Measurements from ENCODE around the gene ALDH1A2.

ALDH1A2 gene

DNA sequence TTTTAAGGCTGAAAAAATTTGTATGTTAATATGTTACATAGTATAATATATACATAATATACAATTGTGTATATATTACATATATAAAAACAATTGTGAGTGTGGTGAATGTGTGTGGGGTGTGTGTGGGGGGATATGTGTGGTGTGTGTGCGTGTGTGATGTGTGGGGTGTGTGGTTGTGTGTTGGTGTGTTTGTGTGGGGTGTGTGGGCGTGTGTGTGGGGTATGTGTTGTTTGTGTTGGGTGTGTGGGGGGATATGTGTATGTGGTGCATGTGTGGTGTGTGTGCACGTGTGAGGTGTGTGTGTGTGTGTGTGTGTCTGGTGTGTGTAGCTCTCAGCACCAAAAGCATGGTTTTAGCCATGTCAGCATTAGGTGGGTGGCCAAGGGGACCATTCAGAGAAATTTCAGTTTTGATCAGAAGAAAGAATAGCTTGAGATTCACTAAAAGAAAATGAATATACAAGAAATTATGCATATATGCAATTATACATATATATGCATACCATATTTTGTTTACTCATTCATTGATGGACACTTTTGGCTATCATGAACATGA is 118.9 kb downstream of the ALDH1A2 start:
- Histone ChIP-seq H3K79me2 (ENCODE audit: control insufficient read depth, insufficient read depth, low read length, poor library complexity) (no peaks in the 10 kb centered on the region), H3K4me3 (ENCODE audit: low read depth, low read length) (no peak overlapping the region), H4K12ac (ENCODE audit: low read depth, low read length) (no peak overlapping the region), H4K8ac (ENCODE audit: low read depth, low read length) (no peak overlapping the region), H4K91ac (ENCODE audit: low read depth, low read length) (no peak overlapping the region), H3K27ac (ENCODE audit: low read depth, low read length) (no peak overlapping the region), H3K36me3 (ENCODE audit: control insufficient read depth in 1 of 2, insufficient read depth in 2 of 2, low read length in 2 of 2) (no peaks in the 10 kb centered on the region), H3K4me2 (ENCODE audit: low read length) (no peak overlapping the region), H3K4ac (ENCODE audit: low read depth, low read length) (no peak overlapping the region), H3K9me3 (ENCODE audit: insufficient read depth, low read depth, low read length) (peaks cover 3% of the 10 kb centered on the region), H2BK120ac (ENCODE audit: insufficient read depth, low read length, poor library complexity) (no peak overlapping the region), H2AK5ac (ENCODE audit: low read length) (no peak overlapping the region), H3K27me3 (ENCODE audit: insufficient read depth, low read length) (no peaks in the 10 kb centered on the region), H3K4me1 (ENCODE audit: control insufficient read depth in 1 of 2, insufficient read depth in 2 of 2, low read length in 2 of 2) (no peaks in the 10 kb centered on the region), H3K14ac (ENCODE audit: low read length) (no peak overlapping the region), H3K18ac (ENCODE audit: low read length) (no peak overlapping the region), H2BK12ac (ENCODE audit: low read length) (no peak overlapping the region), H2BK5ac (ENCODE audit: low read depth, low read length, poor library complexity) (no peak overlapping the region), H3K9ac (ENCODE audit: low read length) (no peak overlapping the region), H3K79me1 (ENCODE audit: low read length) (no peaks in the 10 kb centered on the region), H3K23ac (ENCODE audit: low read length) (peak overlapping the region; percentile 70), H2AFZ (ENCODE audit: insufficient read depth, low read length, poor library complexity) (no peak overlapping the region)
- 100% methylated on average over 2 of the region's 3 CpGs for WGBS (ENCODE audit: extremely low coverage, insufficient coverage, insufficient read length)
- no peak for DNase-seq

DNA sequence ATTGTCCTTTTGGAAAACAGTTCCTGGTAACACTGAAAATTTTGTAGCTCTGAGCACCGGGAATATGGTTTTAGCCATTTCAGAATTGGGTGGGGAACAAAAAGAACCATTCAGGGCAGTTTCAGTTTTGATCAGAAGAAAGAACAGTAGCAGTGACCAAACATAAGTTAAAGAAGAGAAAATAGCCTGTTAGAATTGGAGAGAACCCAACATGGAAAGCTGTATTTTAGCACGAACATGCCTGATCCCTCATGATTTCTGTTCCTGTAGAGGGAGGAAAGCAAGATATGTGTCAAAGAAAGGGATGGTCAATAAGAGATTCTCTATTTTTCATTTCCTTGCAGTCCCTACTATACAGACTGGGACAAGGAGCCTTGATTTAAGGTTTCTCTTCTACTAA is 119.9 kb downstream of the ALDH1A2 start:
- no peak overlapping the region for H2BK120ac ChIP-seq (ENCODE audit: insufficient read depth, low read length, poor library complexity)
- no peak for DNase-seq
- no peak overlapping the region for H2BK12ac ChIP-seq (ENCODE audit: low read length)
- no peak overlapping the region for H2AK5ac ChIP-seq (ENCODE audit: low read length)
- H4K91ac ChIP-seq (ENCODE audit: low read depth, low read length): no peak overlapping the region
- H3K9me3 ChIP-seq (ENCODE audit: insufficient read depth, low read depth, low read length): no peaks in the 10 kb centered on the region
- H3K36me3 ChIP-seq (ENCODE audit: control insufficient read depth in 1 of 2, insufficient read depth in 2 of 2, low read length in 2 of 2): no peaks in the 10 kb centered on the region
- H4K8ac ChIP-seq (ENCODE audit: low read depth, low read length): no peak overlapping the region
- H3K18ac ChIP-seq (ENCODE audit: low read length): no peak overlapping the region
- H3K4ac ChIP-seq (ENCODE audit: low read depth, low read length): no peak overlapping the region
- no peak overlapping the region for H2AFZ ChIP-seq (ENCODE audit: insufficient read depth, low read length, poor library complexity)
- no peak overlapping the region for H3K14ac ChIP-seq (ENCODE audit: low read length)
- H3K4me3 ChIP-seq (ENCODE audit: low read depth, low read length): no peak overlapping the region
- H4K12ac ChIP-seq (ENCODE audit: low read depth, low read length): no peak overlapping the region
- H3K23ac ChIP-seq (ENCODE audit: low read length): no peak overlapping the region
- no peaks in the 10 kb centered on the region for H3K79me2 ChIP-seq (ENCODE audit: control insufficient read depth, insufficient read depth, low read length, poor library complexity)
- no peak overlapping the region for H3K4me2 ChIP-seq (ENCODE audit: low read length)
- H2BK5ac ChIP-seq (ENCODE audit: low read depth, low read length, poor library complexity): no peak overlapping the region
- H3K9ac ChIP-seq (ENCODE audit: low read length): no peak overlapping the region
- H3K27ac ChIP-seq (ENCODE audit: low read depth, low read length): no peak overlapping the region
- H3K79me1 ChIP-seq (ENCODE audit: low read length): no peaks in the 10 kb centered on the region
- no CpG with 5 or more reads among the region's 2 CpGs for WGBS (ENCODE audit: extremely low coverage, insufficient coverage, insufficient read length)
- no peaks in the 10 kb centered on the region for H3K27me3 ChIP-seq (ENCODE audit: insufficient read depth, low read length)
- no peaks in the 10 kb centered on the region for H3K4me1 ChIP-seq (ENCODE audit: control insufficient read depth in 1 of 2, insufficient read depth in 2 of 2, low read length in 2 of 2)

DNA sequence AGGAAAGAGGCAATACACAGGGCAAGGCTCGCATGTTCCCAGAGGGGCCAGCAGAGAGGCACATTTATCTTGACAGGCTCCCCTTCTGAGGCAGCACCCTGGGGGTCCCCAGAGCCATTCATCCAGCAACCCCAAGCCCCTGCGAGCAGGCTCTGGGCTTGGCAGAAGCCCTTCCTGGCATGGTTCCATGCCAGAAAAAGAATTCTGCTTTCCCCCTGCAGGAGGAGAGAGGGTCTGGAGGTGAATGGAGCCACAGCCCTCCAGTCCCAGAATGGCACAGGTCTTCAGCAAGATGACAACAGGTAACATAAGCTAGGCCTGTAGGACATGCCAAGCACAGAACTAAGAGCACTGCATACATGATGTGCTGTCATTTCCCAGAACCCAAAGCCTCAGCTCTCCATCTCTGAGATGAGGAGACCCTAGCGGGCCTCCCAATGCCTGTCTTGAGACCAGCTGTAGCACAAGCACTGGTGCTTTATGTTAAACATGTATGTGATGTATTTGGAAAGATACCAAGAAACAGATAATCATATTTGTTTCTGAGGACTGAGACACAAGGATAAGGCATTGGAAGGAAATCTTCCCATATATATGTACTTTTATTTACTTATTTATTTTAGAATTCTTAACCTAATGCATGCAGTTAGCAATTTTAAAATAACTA is 121.6 kb downstream of the ALDH1A2 start:
- Histone ChIP-seq H3K9me3 (ENCODE audit: insufficient read depth, low read depth, low read length) (no peaks in the 10 kb centered on the region), H2BK5ac (ENCODE audit: low read depth, low read length, poor library complexity) (no peak overlapping the region), H2BK12ac (ENCODE audit: low read length) (no peak overlapping the region), H3K14ac (ENCODE audit: low read length) (no peak overlapping the region), H3K4me1 (ENCODE audit: control insufficient read depth in 1 of 2, insufficient read depth in 2 of 2, low read length in 2 of 2) (no peaks in the 10 kb centered on the region), H3K36me3 (ENCODE audit: control insufficient read depth in 1 of 2, insufficient read depth in 2 of 2, low read length in 2 of 2) (no peaks in the 10 kb centered on the region), H3K27ac (ENCODE audit: low read depth, low read length) (no peak overlapping the region), H3K9ac (ENCODE audit: low read length) (no peak overlapping the region), H2BK120ac (ENCODE audit: insufficient read depth, low read length, poor library complexity) (no peak overlapping the region), H4K12ac (ENCODE audit: low read depth, low read length) (no peak overlapping the region), H3K4me3 (ENCODE audit: low read depth, low read length) (no peak overlapping the region), H3K23ac (ENCODE audit: low read length) (no peak overlapping the region), H3K27me3 (ENCODE audit: insufficient read depth, low read length) (no peaks in the 10 kb centered on the region), H4K91ac (ENCODE audit: low read depth, low read length) (no peak overlapping the region), H2AK5ac (ENCODE audit: low read length) (no peak overlapping the region), H3K4ac (ENCODE audit: low read depth, low read length) (no peak overlapping the region), H3K79me1 (ENCODE audit: low read length) (no peaks in the 10 kb centered on the region), H4K8ac (ENCODE audit: low read depth, low read length) (no peak overlapping the region), H3K4me2 (ENCODE audit: low read length) (no peak overlapping the region), H2AFZ (ENCODE audit: insufficient read depth, low read length, poor library complexity) (no peak overlapping the region), H3K18ac (ENCODE audit: low read length) (no peak overlapping the region), H3K79me2 (ENCODE audit: control insufficient read depth, insufficient read depth, low read length, poor library complexity) (no peaks in the 10 kb centered on the region)
- no peak for DNase-seq
- WGBS (ENCODE audit: extremely low coverage, insufficient coverage, insufficient read length): no CpG with 5 or more reads among the region's 3 CpGs

DNA sequence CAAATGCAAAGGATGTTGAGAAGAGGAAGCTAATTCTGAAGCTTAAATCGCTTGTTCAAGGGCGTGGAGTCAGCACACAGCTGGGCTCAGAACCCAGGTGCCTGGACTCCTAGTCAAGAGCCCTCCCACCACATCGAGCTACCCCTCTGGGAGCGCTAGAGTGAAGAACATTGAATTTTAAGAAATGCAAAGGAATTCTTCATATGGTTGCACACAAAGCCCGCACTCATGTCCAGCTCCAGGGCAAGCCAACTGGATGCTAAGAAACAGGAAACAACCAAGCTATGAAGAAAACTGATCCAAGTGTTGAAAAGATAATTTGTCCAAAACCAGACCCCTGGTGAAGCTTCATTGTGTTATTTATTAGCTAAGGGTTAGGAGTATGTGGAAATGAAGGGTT is 122.3 kb downstream of the ALDH1A2 start:
- H3K9ac ChIP-seq (ENCODE audit: low read length): no peak overlapping the region
- H3K4me3 ChIP-seq (ENCODE audit: low read depth, low read length): no peak overlapping the region
- no peak overlapping the region for H2BK5ac ChIP-seq (ENCODE audit: low read depth, low read length, poor library complexity)
- WGBS (ENCODE audit: extremely low coverage, insufficient coverage, insufficient read length): no CpG with 5 or more reads among the region's 5 CpGs
- no peaks in the 10 kb centered on the region for H3K4me1 ChIP-seq (ENCODE audit: control insufficient read depth in 1 of 2, insufficient read depth in 2 of 2, low read length in 2 of 2)
- H3K23ac ChIP-seq (ENCODE audit: low read length): no peak overlapping the region
- no peak overlapping the region for H4K91ac ChIP-seq (ENCODE audit: low read depth, low read length)
- no peak overlapping the region for H3K4ac ChIP-seq (ENCODE audit: low read depth, low read length)
- no peak for DNase-seq
- no peak overlapping the region for H2AFZ ChIP-seq (ENCODE audit: insufficient read depth, low read length, poor library complexity)
- H3K14ac ChIP-seq (ENCODE audit: low read length): no peak overlapping the region
- no peaks in the 10 kb centered on the region for H3K79me2 ChIP-seq (ENCODE audit: control insufficient read depth, insufficient read depth, low read length, poor library complexity)
- H4K12ac ChIP-seq (ENCODE audit: low read depth, low read length): no peak overlapping the region
- H2AK5ac ChIP-seq (ENCODE audit: low read length): no peak overlapping the region
- H3K9me3 ChIP-seq (ENCODE audit: insufficient read depth, low read depth, low read length): no peaks in the 10 kb centered on the region
- no peak overlapping the region for H3K4me2 ChIP-seq (ENCODE audit: low read length)
- H2BK12ac ChIP-seq (ENCODE audit: low read length): no peak overlapping the region
- H3K36me3 ChIP-seq (ENCODE audit: control insufficient read depth in 1 of 2, insufficient read depth in 2 of 2, low read length in 2 of 2): no peaks in the 10 kb centered on the region
- H3K18ac ChIP-seq (ENCODE audit: low read length): no peak overlapping the region
- no peak overlapping the region for H2BK120ac ChIP-seq (ENCODE audit: insufficient read depth, low read length, poor library complexity)
- H4K8ac ChIP-seq (ENCODE audit: low read depth, low read length): no peak overlapping the region
- H3K27me3 ChIP-seq (ENCODE audit: insufficient read depth, low read length): no peaks in the 10 kb centered on the region
- H3K27ac ChIP-seq (ENCODE audit: low read depth, low read length): no peak overlapping the region
- no peaks in the 10 kb centered on the region for H3K79me1 ChIP-seq (ENCODE audit: low read length)
